ENCODE results near the gene USP40.

The USP40 gene

GRCh38 chr2:233428438-233428837, 138.1 kb downstream of the USP40 start:
- Mint-ChIP-seq H3K4me1 (ENCODE audit: low read depth) (peaks cover 14% of the 10 kb centered on the region), H3K9me3 (peaks cover 29% of the 10 kb centered on the region), H3K27ac (no peak overlapping the region), H3K4me3 (no peak overlapping the region), H3K27me3 (no peaks in the 10 kb centered on the region), H3K36me3 (ENCODE audit: low read depth) (peaks cover 41% of the 10 kb centered on the region)
- intact Hi-C loops (cut with micrococcal nuclease): no loop called here

DNA sequence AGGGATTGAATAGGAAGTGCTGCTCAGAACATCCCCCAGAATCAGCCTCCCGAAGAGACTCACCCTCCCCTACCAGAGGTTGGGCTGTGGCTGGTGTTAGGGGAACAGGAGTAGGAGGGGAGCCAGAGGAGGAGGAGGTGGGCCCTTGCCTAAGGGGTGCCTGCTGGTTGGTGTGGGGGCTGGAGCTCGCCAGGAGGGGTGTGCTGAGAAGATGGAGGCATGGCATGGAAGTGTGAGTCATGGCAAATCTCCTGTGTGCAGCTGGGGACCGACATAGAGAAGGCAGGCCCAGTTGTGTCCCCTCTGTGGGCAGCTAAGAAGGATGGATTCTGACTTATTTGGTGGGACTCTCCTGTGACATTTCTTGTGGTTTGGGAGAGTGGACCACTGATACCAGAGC, 138.6 kb downstream of the USP40 start:
- Mint-ChIP-seq H3K27ac (no peak overlapping the region), H3K36me3 (ENCODE audit: low read depth) (peaks cover 44% of the 10 kb centered on the region)
- intact Hi-C loops (cut with micrococcal nuclease): no loop called here

DNA sequence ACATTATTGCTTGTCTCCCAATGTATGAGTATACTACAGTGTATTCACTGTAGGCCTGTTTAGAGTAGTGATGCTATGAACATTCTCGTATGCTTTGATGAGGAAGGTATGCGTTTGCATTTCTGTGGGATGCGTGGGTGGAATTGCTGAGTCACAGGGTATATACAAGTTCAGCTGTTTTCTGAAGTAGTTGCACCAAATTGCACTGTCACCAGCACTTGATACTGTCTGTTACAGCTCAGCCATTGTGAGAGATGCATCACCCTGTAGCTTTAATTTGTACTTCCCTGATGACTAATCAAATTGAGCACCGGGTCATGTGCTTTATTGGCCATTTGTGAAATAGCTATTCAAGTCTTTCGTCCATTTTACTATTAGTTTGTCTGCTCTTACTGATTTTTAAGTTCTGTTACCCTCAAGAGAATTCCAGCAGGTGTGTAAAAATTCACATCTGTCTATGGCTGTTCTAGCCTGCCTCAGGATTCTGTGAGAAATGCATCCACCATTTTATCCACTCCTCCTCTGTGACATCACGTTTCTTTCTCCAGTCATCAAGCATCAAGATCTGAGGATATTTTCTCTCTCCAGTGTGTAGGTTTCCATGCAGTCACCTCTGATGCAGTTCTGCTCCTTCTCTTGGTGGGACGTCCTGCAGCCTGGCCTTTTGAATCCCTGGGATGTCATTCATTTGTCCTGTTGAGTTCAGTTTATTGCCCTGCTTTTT, 139.8 kb downstream of the USP40 start:
- H3K4me3 Mint-ChIP-seq: no peak overlapping the region
- peaks cover 29% of the 10 kb centered on the region for H3K9me3 Mint-ChIP-seq
- H3K27me3 Mint-ChIP-seq: no peaks in the 10 kb centered on the region
- peaks cover 50% of the 10 kb centered on the region for H3K36me3 Mint-ChIP-seq (ENCODE audit: low read depth)
- no peak overlapping the region for H3K27ac Mint-ChIP-seq
- H3K4me1 Mint-ChIP-seq (ENCODE audit: low read depth): peaks cover 20% of the 10 kb centered on the region
- intact Hi-C loops (cut with micrococcal nuclease): no loop called here

More for the DNA sequence above, 138.6 kb downstream of the USP40 start:
- Mint-ChIP-seq H3K4me3 (no peak overlapping the region), H3K4me1 (ENCODE audit: low read depth) (peaks cover 14% of the 10 kb centered on the region), H3K27me3 (no peaks in the 10 kb centered on the region), H3K9me3 (peaks cover 29% of the 10 kb centered on the region)
